Smooth muscle cell (in vitro differentiated cells): ENCODE results near the gene SLC25A41. TPM values are rescaled to one million over a fixed set of nuclear protein-coding genes. Genes with fewer than 3 reads are reported as not detected.

ENCODE experiments used
- DNase-seq: peaks from one replicate; lab custom pipeline; 2025; ENCODE audit not compliant: unreplicated experiment; lab: John Stamatoyannopoulos, UW
- H2AFZ ChIP-seq: fragments of 200-600 bp; sonication (generic); 2 replicates; pipeline ENCODE4 v1.6.0; 2016; ENCODE audit warnings: antibody characterized with exemption, low read depth, mild to moderate bottlenecking
- H3F3A ChIP-seq: fragments of 200-600 bp; sonication (generic); 2 replicates; pipeline ENCODE4 v1.6.0; 2017; ENCODE audit warnings: antibody characterized with exemption, low read depth
- H3K27ac ChIP-seq: fragments of 200-600 bp; sonication (generic); 2 replicates; pipeline ENCODE4 v1.5.1; 2016; ENCODE audit warnings: low read depth, mild to moderate bottlenecking
- H3K27me3 ChIP-seq: fragments of 200-600 bp; sonication (generic); 2 replicates; pipeline ENCODE4 v1.6.1; 2016; ENCODE audit warnings: low read depth, mild to moderate bottlenecking
- H3K36me3 ChIP-seq: fragments of 200-600 bp; sonication (generic); 2 replicates; pipeline ENCODE4 v1.5.1; 2016; ENCODE audit warnings: low read depth
- H3K4me1 ChIP-seq: fragments of 200-600 bp; sonication (generic); 2 replicates; pipeline ENCODE4 v1.5.1; 2016; ENCODE audit warnings: low read depth
- H3K4me2 ChIP-seq: fragments of 200-600 bp; sonication (generic); 2 replicates; pipeline ENCODE4 v1.6.0; 2016; ENCODE audit warnings: mild to moderate bottlenecking
- H3K4me3 ChIP-seq: fragments of 200-600 bp; sonication (generic); 2 replicates; pipeline ENCODE4 v1.5.1; 2016; ENCODE audit warnings: mild to moderate bottlenecking
- H3K79me2 ChIP-seq: fragments of 200-600 bp; sonication (generic); 2 replicates; pipeline ENCODE4 v1.6.0; 2016; ENCODE audit warnings: low read depth, mild to moderate bottlenecking
- H3K9ac ChIP-seq: fragments of 200-600 bp; sonication (generic); 2 replicates; pipeline ENCODE4 v1.6.0; 2016; ENCODE audit warnings: low read depth
- H3K9me3 ChIP-seq: fragments of 200-600 bp; sonication (generic); replicated peaks from 2 replicates; pipeline ENCODE4 v1.5.1; 2016; ENCODE audit warnings: low read depth
- H4K20me1 ChIP-seq: fragments of 200-600 bp; sonication (generic); 2 replicates; pipeline ENCODE4 v1.6.0; 2016; ENCODE audit warnings: low read depth
- WGBS: methylation state at CpG from one replicate; pipeline ENCODE4 v1.1.7; 2016; ENCODE audit warnings: low lambda C conversion rate; 5-methylcytosine and 5-hydroxymethylcytosine counted together
- microRNA-seq: library from miRNA; unstranded; fragments of <30 nt; microRNA quantifications from one replicate; pipeline ENCODE4, GENCODE V29; 2016; ENCODE audit warnings: borderline number of aligned reads
- polyA plus RNA-seq: library from polyadenylated mRNA; unstranded; fragments of >200 nt; fragmentation: Nextera tagmentation; extraction: Ambion mirVana; gene quantifications from 2 replicates; pipeline ENCODE4 v1.2.1, GENCODE V29; 2016
- small RNA-seq: library from RNA; depleted of rRNA; stranded (forward); fragments of <200 nt; gene quantifications from one replicate; pipeline ENCODE3, GENCODE V24; 2014
- total RNA-seq: library from RNA; depleted of rRNA; stranded (reverse); fragments of >200 nt; gene quantifications from 2 replicates; pipeline ENCODE4 v1.2.3, GENCODE V29; 2014
- TF ChIP-seq, protein P1 (sequence below): fragments of 200-600 bp; sonication (generic); IDR thresholded peaks from 2 replicates; pipeline ENCODE4 v1.5.1; 2017; ENCODE audit warnings: borderline replicate concordance, mild to moderate bottlenecking, antibody characterized with exemption; ENCODE audit not compliant: insufficient read depth, poor library complexity, severe bottlenecking

The SLC25A41 gene
- total and polyA plus RNA-seq, 2 experiments from 2014 or later, result 0.30 TPM; not detected in 1

DNA sequence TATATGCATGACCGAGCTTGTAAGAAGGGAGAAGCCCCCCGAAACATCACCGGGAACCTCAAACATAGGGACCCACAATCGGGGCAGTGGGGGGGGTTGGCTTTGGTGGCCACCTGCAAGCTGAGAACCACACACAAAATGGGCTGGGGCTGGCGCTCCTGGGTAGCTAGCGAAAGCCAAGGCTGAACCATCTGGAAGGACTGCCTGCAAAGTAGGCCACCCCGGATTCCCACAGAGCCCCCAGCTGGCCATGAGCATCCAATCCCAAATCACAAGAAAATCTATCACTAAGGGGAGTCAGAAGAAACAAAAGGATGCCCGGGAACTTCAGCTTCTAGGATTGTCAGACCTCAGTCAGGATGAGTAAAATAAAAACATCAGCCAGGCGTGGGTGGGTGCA, 55.1 kb downstream of the SLC25A41 start:
- Histone ChIP-seq H3K27ac (peak overlapping the region; percentile 3), H3K27me3 (no peaks in the 10 kb centered on the region), H3F3A (peaks cover 15% of the 10 kb centered on the region), H3K36me3 (peaks cover 12% of the 10 kb centered on the region), H3K4me1 (peaks cover 5% of the 10 kb centered on the region), H3K4me3 (no peak overlapping the region), H3K79me2 (no peaks in the 10 kb centered on the region), H3K9ac (no peak overlapping the region), H2AFZ (no peak overlapping the region), H4K20me1 (no peaks in the 10 kb centered on the region), H3K4me2 (peak overlapping the region; percentile 18), H3K9me3 (no peaks in the 10 kb centered on the region)
- DNase-seq, result no peak
- TF ChIP-seq, protein P1, sequence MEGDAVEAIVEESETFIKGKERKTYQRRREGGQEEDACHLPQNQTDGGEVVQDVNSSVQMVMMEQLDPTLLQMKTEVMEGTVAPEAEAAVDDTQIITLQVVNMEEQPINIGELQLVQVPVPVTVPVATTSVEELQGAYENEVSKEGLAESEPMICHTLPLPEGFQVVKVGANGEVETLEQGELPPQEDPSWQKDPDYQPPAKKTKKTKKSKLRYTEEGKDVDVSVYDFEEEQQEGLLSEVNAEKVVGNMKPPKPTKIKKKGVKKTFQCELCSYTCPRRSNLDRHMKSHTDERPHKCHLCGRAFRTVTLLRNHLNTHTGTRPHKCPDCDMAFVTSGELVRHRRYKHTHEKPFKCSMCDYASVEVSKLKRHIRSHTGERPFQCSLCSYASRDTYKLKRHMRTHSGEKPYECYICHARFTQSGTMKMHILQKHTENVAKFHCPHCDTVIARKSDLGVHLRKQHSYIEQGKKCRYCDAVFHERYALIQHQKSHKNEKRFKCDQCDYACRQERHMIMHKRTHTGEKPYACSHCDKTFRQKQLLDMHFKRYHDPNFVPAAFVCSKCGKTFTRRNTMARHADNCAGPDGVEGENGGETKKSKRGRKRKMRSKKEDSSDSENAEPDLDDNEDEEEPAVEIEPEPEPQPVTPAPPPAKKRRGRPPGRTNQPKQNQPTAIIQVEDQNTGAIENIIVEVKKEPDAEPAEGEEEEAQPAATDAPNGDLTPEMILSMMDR, result no peak
- 92% methylated on average over 9 of the region's 9 CpGs for WGBS

DNA sequence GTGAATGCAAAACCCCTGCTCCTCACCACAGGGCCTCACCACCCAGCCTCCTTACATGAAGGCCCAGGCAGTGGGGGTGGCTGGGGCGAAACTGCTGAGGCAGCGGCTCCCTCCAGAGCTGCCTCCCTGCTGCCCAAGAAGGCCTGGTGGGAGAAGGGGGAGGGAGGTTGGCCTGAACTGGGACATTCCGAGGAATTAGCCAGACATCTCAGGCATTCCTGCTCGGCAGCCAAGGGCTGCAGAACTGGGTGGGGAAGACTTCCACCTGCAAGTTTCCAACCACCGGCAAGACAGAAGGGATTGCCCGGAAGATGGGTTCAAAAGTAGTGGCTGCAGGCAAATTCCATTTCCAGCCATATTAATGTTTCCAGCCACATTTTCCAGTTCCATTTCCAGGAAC, 55.5 kb downstream of the SLC25A41 start:
- Histone ChIP-seq H3K27me3 (no peaks in the 10 kb centered on the region), H4K20me1 (no peaks in the 10 kb centered on the region), H3K27ac (no peak overlapping the region), H3K4me1 (peaks cover 5% of the 10 kb centered on the region), H3K4me2 (peak overlapping the region; percentile 18), H3F3A (peaks cover 15% of the 10 kb centered on the region), H3K36me3 (peaks cover 12% of the 10 kb centered on the region), H3K9ac (no peak overlapping the region), H2AFZ (no peak overlapping the region), H3K4me3 (no peak overlapping the region), H3K9me3 (no peaks in the 10 kb centered on the region), H3K79me2 (no peaks in the 10 kb centered on the region)
- DNase-seq, result no peak
- 19% methylated on average over 6 of the region's 6 CpGs for WGBS
- TF ChIP-seq, protein P1, result no peak

DNA sequence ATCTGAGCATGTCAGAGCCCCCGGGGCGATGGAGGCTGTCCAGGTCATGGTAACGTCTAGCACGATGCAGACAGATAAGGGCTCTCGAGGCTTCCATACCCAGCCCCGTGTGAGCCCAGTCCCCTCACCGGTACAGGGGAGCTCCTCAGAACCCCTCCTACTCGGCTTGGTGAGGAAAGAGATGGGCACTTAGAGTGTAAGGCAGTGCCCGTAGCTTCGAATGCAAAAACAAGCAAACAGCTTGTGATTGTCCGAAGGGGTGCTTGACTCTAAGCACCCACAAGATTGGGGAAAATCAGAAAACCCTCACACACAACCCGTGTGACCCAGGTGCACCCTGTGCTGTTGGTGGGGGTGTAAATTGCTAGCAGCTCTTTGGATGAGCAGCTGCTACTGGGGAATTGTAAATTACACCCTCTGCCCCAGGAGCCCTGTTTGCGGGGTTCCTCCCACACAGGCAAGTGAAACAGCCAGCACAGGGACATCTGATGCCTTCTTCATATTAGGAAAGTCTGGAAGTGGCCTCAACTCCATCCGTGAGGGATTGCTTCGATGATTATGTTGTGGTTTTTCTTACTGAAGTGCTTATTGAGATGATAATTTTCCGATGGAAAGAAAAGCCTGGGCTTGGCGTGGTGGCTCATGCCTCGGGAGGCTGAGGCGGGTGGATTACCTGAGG, 56.9 kb downstream of the SLC25A41 start:
- no peaks in the 10 kb centered on the region for H3K27me3 ChIP-seq
- H3K9ac ChIP-seq, result no peak overlapping the region
- H3K9me3 ChIP-seq, result no peaks in the 10 kb centered on the region
- TF ChIP-seq, protein P1, result no peak
- no peaks in the 10 kb centered on the region for H4K20me1 ChIP-seq
- H3K27ac ChIP-seq, result peak overlapping the region; percentile 28
- H3K36me3 ChIP-seq, result peaks cover 12% of the 10 kb centered on the region
- H3K79me2 ChIP-seq, result no peaks in the 10 kb centered on the region
- 68% methylated on average over 19 of the region's 19 CpGs for WGBS
- no peak overlapping the region for H3K4me2 ChIP-seq
- H3K4me3 ChIP-seq, result no peak overlapping the region
- H3F3A ChIP-seq, result peaks cover 15% of the 10 kb centered on the region
- no peak overlapping the region for H2AFZ ChIP-seq
- DNase-seq, result no peak
- peaks cover 5% of the 10 kb centered on the region for H3K4me1 ChIP-seq

Small RNA genes lying within 50 kb of the gene (microRNA-seq; reads per million reads assigned to microRNA genes)
- 9.9 reads per million, percentile 13 among the genes with 10 or more reads in this experiment for gene MIR3940
- not detected for gene MIR6790
- gene MIR6885, result 6.4 reads per million, percentile 4 among the genes with 10 or more reads in this experiment

Small RNA genes lying within 50 kb of the gene (small RNA-seq; reads per million reads assigned to genes)
- gene MIR6790 (not detected), gene MIR6885 (not detected)

Other genes with a start within 250 kb of the SLC25A41 start
- 15.4 and 18.8 TPM in 2 replicates for gene MLLT1, start 153.8 kb downstream of the SLC25A41 start, total RNA-seq
- gene MLLT1, start 153.8 kb downstream of the SLC25A41 start, polyA plus RNA-seq, result 25.2 and 27.3 TPM in 2 replicates
- 0.09 TPM in 1 of 2 replicates, not detected in the other for gene ACER1, start 100.2 kb downstream of the SLC25A41 start, total RNA-seq
- not detected in 2 replicates for gene ACER1, start 100.2 kb downstream of the SLC25A41 start, polyA plus RNA-seq
- gene CLPP, start 72.2 kb downstream of the SLC25A41 start, total RNA-seq, result 59.1 and 85.9 TPM in 2 replicates
- gene CLPP, start 72.2 kb downstream of the SLC25A41 start, polyA plus RNA-seq, result 117 and 118 TPM in 2 replicates
- gene ALKBH7, start 61.0 kb downstream of the SLC25A41 start, total RNA-seq, result 34.4 and 38.2 TPM in 2 replicates
- 100 and 103 TPM in 2 replicates for gene ALKBH7, start 61.0 kb downstream of the SLC25A41 start, polyA plus RNA-seq
- gene PSPN, start 57.8 kb downstream of the SLC25A41 start, total RNA-seq, result 0.67 and 1.2 TPM in 2 replicates
- gene PSPN, start 57.8 kb downstream of the SLC25A41 start, polyA plus RNA-seq, result 2.0 and 2.1 TPM in 2 replicates
- 35.6 and 65.8 TPM in 2 replicates for gene GTF2F1, start 40.6 kb downstream of the SLC25A41 start, total RNA-seq
- gene GTF2F1, start 40.6 kb downstream of the SLC25A41 start, polyA plus RNA-seq, result 34.7 and 43.0 TPM in 2 replicates
- 59.1 and 88.3 TPM in 2 replicates for gene KHSRP, start 9.0 kb downstream of the SLC25A41 start, total RNA-seq
- gene KHSRP, start 9.0 kb downstream of the SLC25A41 start, polyA plus RNA-seq, result 169 and 179 TPM in 2 replicates
- 34.2 and 57.1 TPM in 2 replicates for gene SLC25A23, start 26.0 kb upstream of the SLC25A41 start, total RNA-seq
- gene SLC25A23, start 26.0 kb upstream of the SLC25A41 start, polyA plus RNA-seq, result 46.9 and 58.7 TPM in 2 replicates
- 4.0 and 7.8 TPM in 2 replicates for gene CRB3, start 30.5 kb upstream of the SLC25A41 start, total RNA-seq
- 2.5 and 12.1 TPM in 2 replicates for gene CRB3, start 30.5 kb upstream of the SLC25A41 start, polyA plus RNA-seq
- 0.04 TPM in 1 of 2 replicates, not detected in the other for gene DENND1C, start 48.0 kb upstream of the SLC25A41 start, total RNA-seq
- 0.67 and 3.3 TPM in 2 replicates for gene DENND1C, start 48.0 kb upstream of the SLC25A41 start, polyA plus RNA-seq
- gene TUBB4A, start 68.5 kb upstream of the SLC25A41 start, total RNA-seq, result not detected in 2 replicates
- gene TUBB4A, start 68.5 kb upstream of the SLC25A41 start, polyA plus RNA-seq, result not detected in 2 replicates
- 1.3 and 3.4 TPM in 2 replicates for gene TNFSF9, start 97.3 kb upstream of the SLC25A41 start, total RNA-seq
- 4.6 and 7.3 TPM in 2 replicates for gene TNFSF9, start 97.3 kb upstream of the SLC25A41 start, polyA plus RNA-seq
- 0.54 TPM in 1 of 2 replicates, not detected in the other for gene CD70, start 157.4 kb upstream of the SLC25A41 start, total RNA-seq
- not detected in 2 replicates for gene CD70, start 157.4 kb upstream of the SLC25A41 start, polyA plus RNA-seq
- gene TNFSF14, start 236.4 kb upstream of the SLC25A41 start, total RNA-seq, result not detected in 2 replicates
- not detected in 2 replicates for gene TNFSF14, start 236.4 kb upstream of the SLC25A41 start, polyA plus RNA-seq